Sigmoid colon (tissue), 7 donors: ENCODE data around the gene IL17REL. TPM values are rescaled to one million over a fixed set of nuclear protein-coding genes. Genes with fewer than 3 reads are reported as not detected.

ENCODE experiments used
- DNase-seq: peaks from one replicate; pipeline ENCODE4 v3.0.0-alpha.2; 2019
- H3K27ac ChIP-seq, 4 donors: fragments of 200-600 bp; sonication (generic); one replicate each; pipeline ENCODE4 v1.5.1; 2016 to 2019; ENCODE audit warnings: mild to moderate bottlenecking in 1 of 4
- H3K27me3 ChIP-seq, 3 donors: fragments of 200-600 bp; sonication (generic); one replicate each; pipeline ENCODE4 v1.5.1; 2019; ENCODE audit warnings: mild to moderate bottlenecking in 1 of 3
- H3K36me3 ChIP-seq, 4 donors: fragments of 200-600 bp; sonication (generic); one replicate each; pipeline ENCODE4 v1.5.1; 2016 to 2019
- H3K4me1 ChIP-seq, 4 donors: fragments of 200-600 bp; sonication (generic); one replicate each; pipeline ENCODE4 v1.5.1; 2017 to 2019
- H3K4me3 ChIP-seq, 4 donors: fragments of 200-600 bp; sonication (generic); one replicate each; pipeline ENCODE4 v1.5.1; 2017 to 2019; ENCODE audit warnings: mild to moderate bottlenecking in 2 of 4, moderate library complexity in 1 of 4
- H3K9me3 ChIP-seq, 4 donors: fragments of 200-600 bp in 3 of 4; sonication (generic) in 3 of 4; one replicate each; pipeline versions ENCODE4 v1.5.1 to v1.6.1; 2013 to 2019
- CTCF ChIP-seq, 4 experiments: fragments of 450-650 bp in 3 of 4; fragments of 200-600 bp in 1 of 4; IDR thresholded peaks; one replicate each; pipeline ENCODE4 v1.5.1; 2016 to 2019; ENCODE audit warnings: antibody characterized with exemption in 4 of 4, mild to moderate bottlenecking in 3 of 4, moderate library complexity in 2 of 4
- EP300 ChIP-seq, 4 donors: sonication (generic); formaldehyde crosslinking; IDR thresholded peaks; one replicate each; pipeline ENCODE4 v1.6.1; 2017; ENCODE audit warnings: antibody characterized with exemption in 4 of 4
- POLR2A ChIP-seq, 2 donors: fragments of 450-650 bp; IDR thresholded peaks; one replicate each; pipeline ENCODE4 v1.6.1; 2016; ENCODE audit warnings: antibody characterized with exemption in 2 of 2, mild to moderate bottlenecking in 2 of 2, moderate library complexity in 2 of 2
- POLR2AphosphoS5 ChIP-seq, 4 donors: sonication (generic); formaldehyde crosslinking; IDR thresholded peaks; one replicate each; pipeline ENCODE4 v1.6.1; 2017; ENCODE audit warnings: antibody characterized with exemption in 4 of 4
- WGBS, 2 donors: extraction: QIAGEN DNeasy Blood & Tissue Kit; methylation state at CpG; one replicate each; pipeline ENCODE4 v1.1.7; 2013; 5-methylcytosine and 5-hydroxymethylcytosine counted together
- intact Hi-C: fragments of 100-400 bp; cut with DNase I; formaldehyde crosslinking; loops from one replicate; pipeline ENCODE4 v1.15.1; 2023
- polyA plus RNA-seq, 3 donors: library from polyadenylated mRNA; stranded (reverse); fragments of 200-250 nt; gene quantifications; one replicate each; pipeline ENCODE4 v1.2.3, GENCODE V29; 2013
- total RNA-seq, 4 donors: library from RNA; depleted of rRNA; stranded (reverse); fragments of >200 nt; gene quantifications; one replicate each; pipeline ENCODE4 v1.1.0, GENCODE V29; 2016
- donor health status: healthy with polysubstance abuse.
- donor health status: Bipolar disorder and iron deficiency.
- donor health status: healthy.

The IL17REL gene
- total and polyA plus RNA-seq, 7 donors: 1.6 TPM; not detected in 6

- DNase-seq: no peak
Measured at GRCh38 chr22:50022171-50022819, 9.7 kb upstream of the IL17REL start.

GRCh38 chr22:50020606-50021005 lies 8.0 kb upstream of the IL17REL start:
- Histone ChIP-seq H3K4me3 (no peak overlapping the region), H3K4me1 (no peaks in the 10 kb centered on the region), H3K9me3 (peaks cover 0 to 4% (median 0%) of the 10 kb centered on the region in 4 donors), H3K27me3 (peaks cover 7 to 49% (median 19%) of the 10 kb centered on the region in 3 donors), H3K36me3 (no peaks in the 10 kb centered on the region), H3K27ac (no peak overlapping the region)
- TF ChIP-seq POLR2AphosphoS5 (IDR thresholded peaks at IDR 0.05): no peak
- no peak for TF ChIP-seq CTCF (IDR thresholded peaks at IDR 0.05)
- TF ChIP-seq EP300 (IDR thresholded peaks at IDR 0.05): no peak
- no peak for TF ChIP-seq POLR2A (IDR thresholded peaks at IDR 0.05)
- no peak for DNase-seq
- intact Hi-C loops: no loop called here
- 89 to 92% methylated on average over 15 of the region's 15 CpGs for WGBS, 2 donors

More at GRCh38 chr22:50022171-50022819, 9.7 kb upstream of the IL17REL start:
- H3K36me3 ChIP-seq: no peaks in the 10 kb centered on the region
- peaks cover 0 to 4% (median 0%) of the 10 kb centered on the region in 4 donors for H3K9me3 ChIP-seq
- intact Hi-C loops: no loop called here
- H3K27me3 ChIP-seq: peaks cover 0 to 45% (median 2%) of the 10 kb centered on the region in 3 donors
- no peak overlapping the region for H3K27ac ChIP-seq
- WGBS, 2 donors: 86 to 87% methylated on average over 14 of the region's 14 CpGs
- H3K4me3 ChIP-seq: no peak overlapping the region
- no peaks in the 10 kb centered on the region for H3K4me1 ChIP-seq
- TF ChIP-seq POLR2A (IDR thresholded peaks at IDR 0.05): no peak
- TF ChIP-seq CTCF (IDR thresholded peaks at IDR 0.05): no peak
- TF ChIP-seq POLR2AphosphoS5 (IDR thresholded peaks at IDR 0.05): no peak
- no peak for TF ChIP-seq EP300 (IDR thresholded peaks at IDR 0.05)

GRCh38 chr22:50019316-50019715 lies 6.8 kb upstream of the IL17REL start:
- peak; percentile 36 for DNase-seq
- H3K4me3 ChIP-seq: no peak overlapping the region
- no peaks in the 10 kb centered on the region for H3K36me3 ChIP-seq
- no peak overlapping the region for H3K27ac ChIP-seq
- WGBS, 2 donors: 65 to 68% methylated on average over 3 of the region's 3 CpGs
- TF ChIP-seq EP300 (IDR thresholded peaks at IDR 0.05): no peak
- TF ChIP-seq POLR2AphosphoS5 (IDR thresholded peaks at IDR 0.05): no peak
- TF ChIP-seq POLR2A (IDR thresholded peaks at IDR 0.05): no peak
- TF ChIP-seq CTCF (IDR thresholded peaks at IDR 0.05): no peak
- intact Hi-C loops: no loop called here
- peaks cover 0 to 9% (median 9%) of the 10 kb centered on the region in 4 donors for H3K4me1 ChIP-seq
- H3K9me3 ChIP-seq: peaks cover 0 to 4% (median 0%) of the 10 kb centered on the region in 4 donors
- peaks cover 19 to 49% (median 32%) of the 10 kb centered on the region in 3 donors for H3K27me3 ChIP-seq

GRCh38 chr22:50018608-50019285 lies 6.2 kb upstream of the IL17REL start:
- no peak overlapping the region for H3K4me3 ChIP-seq
- H3K9me3 ChIP-seq: peaks cover 0 to 4% (median 0%) of the 10 kb centered on the region in 4 donors
- H3K36me3 ChIP-seq: no peaks in the 10 kb centered on the region
- DNase-seq: no peak
- intact Hi-C loops: no loop called here
- peaks cover 0 to 11% (median 10%) of the 10 kb centered on the region in 4 donors for H3K4me1 ChIP-seq
- peaks cover 22 to 53% (median 38%) of the 10 kb centered on the region in 3 donors for H3K27me3 ChIP-seq
- no peak overlapping the region for H3K27ac ChIP-seq
- WGBS, 2 donors: 51 to 57% methylated on average over 11 of the region's 11 CpGs
- TF ChIP-seq EP300 (IDR thresholded peaks at IDR 0.05) (no peak), CTCF (IDR thresholded peaks at IDR 0.05) (no peak), POLR2A (IDR thresholded peaks at IDR 0.05) (no peak), POLR2AphosphoS5 (IDR thresholded peaks at IDR 0.05) (no peak)
